Mucosa of stomach (tissue), 1 donor: ENCODE measurements around the gene MGAT5B.
"Not testable (repeated sequence)": the region's sequence is repeated elsewhere in the genome, so short reads cannot be mapped to it uniquely, and the experiment has no call there.

Experiments
- H3K27me3 ChIP-seq: one replicate; pipeline ENCODE4 v1.7.0; 2013; ENCODE audit warnings: mild to moderate bottlenecking, low read length; ENCODE audit not compliant: control insufficient read depth, insufficient read depth
- H3K36me3 ChIP-seq: one replicate; pipeline ENCODE4 v1.7.0; 2013; ENCODE audit warnings: low read length; ENCODE audit not compliant: control insufficient read depth, insufficient read depth
- H3K4me1 ChIP-seq: one replicate; pipeline ENCODE4 v1.7.0; 2013; ENCODE audit warnings: mild to moderate bottlenecking, low read length; ENCODE audit not compliant: control insufficient read depth, insufficient read depth
- H3K4me3 ChIP-seq: one replicate; pipeline ENCODE4 v1.7.0; 2013; ENCODE audit warnings: low read length
- H3K9ac ChIP-seq: one replicate; pipeline ENCODE4 v1.7.0; 2013; ENCODE audit warnings: mild to moderate bottlenecking, low read length, moderate library complexity
- H3K9me3 ChIP-seq: one replicate; pipeline ENCODE4 v1.7.0; 2013; ENCODE audit warnings: mild to moderate bottlenecking, low read length, moderate library complexity; ENCODE audit not compliant: control insufficient read depth
- donor health status: Pancreatic carcinoma.

The MGAT5B gene

DNA sequence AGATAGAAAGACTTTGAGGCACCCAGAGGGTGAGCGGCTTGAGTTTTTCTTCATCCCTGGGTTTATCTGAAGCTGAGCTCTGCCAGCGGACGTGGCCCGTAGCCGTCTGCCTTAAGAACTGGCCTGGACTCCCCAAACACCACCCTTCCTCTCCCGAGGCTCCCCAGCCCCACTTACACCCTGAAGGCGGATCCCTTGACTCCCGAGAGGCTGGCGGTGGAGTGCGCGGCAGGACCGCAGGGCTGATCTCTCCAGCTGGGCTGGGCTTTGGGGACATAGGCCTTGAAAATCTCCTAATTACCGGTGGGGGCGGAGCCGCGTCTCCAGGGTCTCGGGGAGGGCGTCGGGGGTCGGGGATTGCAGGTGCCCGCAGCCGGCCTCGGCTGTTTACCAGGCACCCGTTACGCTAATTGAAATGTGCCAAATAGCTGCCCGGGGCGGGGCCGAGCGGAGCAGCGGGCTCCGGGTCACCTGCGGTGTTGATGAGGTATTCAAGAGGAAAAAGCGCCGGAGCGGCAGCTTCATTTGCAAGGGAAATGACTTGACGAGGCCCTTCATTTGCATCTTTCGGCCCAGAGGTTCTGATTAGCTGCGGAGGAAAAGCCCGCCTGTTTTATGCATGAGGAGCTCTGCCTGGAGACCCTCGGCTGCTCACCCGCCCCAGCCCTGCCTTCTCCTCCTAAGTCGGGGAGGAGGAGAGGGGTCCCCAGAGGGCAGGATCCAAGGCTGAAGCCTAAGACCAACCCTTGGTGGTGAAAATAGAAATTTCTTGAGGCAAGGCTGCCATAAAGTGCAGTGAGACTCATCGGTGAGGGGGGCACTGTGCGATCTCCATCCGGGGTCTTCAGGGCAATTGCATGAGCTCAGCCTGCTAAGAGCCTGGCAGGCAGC, 100.7 kb downstream of the MGAT5B start:
- H3K9me3 ChIP-seq = no peaks in the 10 kb centered on the region
- H3K9ac ChIP-seq = no peak overlapping the region
- H3K4me1 ChIP-seq = peaks cover 3% of the 10 kb centered on the region
- no peak overlapping the region for H3K4me3 ChIP-seq
- H3K36me3 ChIP-seq = no peaks in the 10 kb centered on the region
- peaks cover 42% of the 10 kb centered on the region for H3K27me3 ChIP-seq

DNA sequence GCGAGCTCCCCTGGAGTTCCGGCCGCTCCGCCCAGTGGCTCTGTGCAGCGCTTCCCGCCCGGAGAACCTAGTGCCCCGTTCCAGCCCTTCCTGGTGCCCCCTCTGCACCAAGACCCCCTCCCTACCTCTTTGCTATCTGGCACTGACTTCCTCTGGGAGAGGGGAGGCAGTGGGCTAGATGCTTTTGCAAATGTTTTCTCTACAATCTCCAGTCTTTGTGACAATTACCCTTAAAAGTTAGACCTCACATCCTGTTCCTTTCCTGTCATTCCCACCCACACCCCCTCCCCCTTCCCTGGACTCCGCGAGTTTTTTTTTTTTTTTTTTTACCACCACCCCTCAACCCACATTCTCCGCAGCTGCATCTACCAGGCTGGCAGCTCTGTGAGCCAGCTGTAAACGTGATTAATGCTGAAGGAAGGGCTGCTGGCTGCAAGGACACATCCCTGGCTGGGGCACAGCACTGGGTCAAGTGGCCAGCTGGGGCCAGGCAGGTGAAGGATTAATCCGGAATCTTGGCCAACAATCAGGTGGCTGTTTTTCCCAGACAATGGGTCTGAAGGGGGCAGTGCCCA, 101.5 kb downstream of the MGAT5B start:
- no peak overlapping the region for H3K4me3 ChIP-seq
- H3K27me3 ChIP-seq = peaks cover 39% of the 10 kb centered on the region
- peaks cover 3% of the 10 kb centered on the region for H3K4me1 ChIP-seq
- no peaks in the 10 kb centered on the region for H3K36me3 ChIP-seq
- no peaks in the 10 kb centered on the region for H3K9me3 ChIP-seq
- H3K9ac ChIP-seq = no peak overlapping the region

DNA sequence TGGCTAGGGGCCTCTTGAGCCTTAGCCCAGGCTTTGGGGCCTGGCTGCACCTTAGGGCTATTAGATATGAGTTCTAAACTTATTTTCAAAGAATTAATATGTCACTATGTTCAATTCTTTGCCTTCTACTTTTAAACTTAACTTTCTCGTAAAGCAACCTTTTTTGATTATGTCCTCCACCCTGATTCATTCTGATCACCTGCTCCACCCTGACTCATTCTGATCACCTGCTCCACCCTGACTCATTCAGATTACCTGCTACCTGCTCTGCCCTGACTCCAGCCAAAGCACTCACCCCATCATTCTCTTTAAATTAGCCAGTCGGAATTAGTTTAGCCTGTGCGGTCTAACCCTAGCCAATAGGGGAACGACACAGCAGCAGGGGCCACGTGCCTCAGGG, 102.0 kb downstream of the MGAT5B start:
- not testable (repeated sequence) for H3K4me3 ChIP-seq, H3K4me1 ChIP-seq, H3K36me3 ChIP-seq, H3K9me3 ChIP-seq, H3K9ac ChIP-seq
- peaks cover 39% of the 10 kb centered on the region for H3K27me3 ChIP-seq

DNA sequence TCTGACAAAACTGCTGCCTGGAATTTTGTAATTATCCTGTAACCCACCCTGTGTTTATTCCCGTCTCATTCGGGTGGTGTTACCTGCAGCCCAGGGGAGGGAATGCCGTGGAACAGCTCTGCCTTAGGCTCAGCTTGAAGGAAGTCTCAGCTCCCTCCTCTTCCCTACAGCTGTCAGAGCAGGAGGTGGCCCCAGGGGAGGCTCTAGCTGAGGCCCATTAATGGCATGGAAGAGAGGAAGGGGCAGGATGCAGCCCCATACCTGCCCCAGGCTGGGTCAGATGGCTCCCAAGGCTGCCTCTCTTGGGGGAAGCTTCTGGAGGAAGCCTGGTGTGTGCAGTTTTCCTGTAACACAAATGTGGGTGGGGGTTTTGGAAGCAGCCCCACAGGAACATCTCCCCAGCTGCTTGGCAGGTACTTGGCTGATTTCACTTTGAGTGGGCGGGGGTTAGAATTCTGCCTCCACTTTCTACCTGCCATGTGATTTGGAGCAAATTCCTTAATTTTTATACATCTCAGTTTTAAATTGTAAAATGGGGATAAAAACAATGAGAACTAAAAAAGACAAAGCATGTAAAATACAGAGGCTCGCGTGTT, 103.9 kb downstream of the MGAT5B start:
- H3K9me3 ChIP-seq = no peaks in the 10 kb centered on the region
- H3K9ac ChIP-seq = no peak overlapping the region
- peaks cover 3% of the 10 kb centered on the region for H3K4me1 ChIP-seq
- H3K27me3 ChIP-seq = peaks cover 32% of the 10 kb centered on the region
- no peak overlapping the region for H3K4me3 ChIP-seq
- H3K36me3 ChIP-seq = no peaks in the 10 kb centered on the region

DNA sequence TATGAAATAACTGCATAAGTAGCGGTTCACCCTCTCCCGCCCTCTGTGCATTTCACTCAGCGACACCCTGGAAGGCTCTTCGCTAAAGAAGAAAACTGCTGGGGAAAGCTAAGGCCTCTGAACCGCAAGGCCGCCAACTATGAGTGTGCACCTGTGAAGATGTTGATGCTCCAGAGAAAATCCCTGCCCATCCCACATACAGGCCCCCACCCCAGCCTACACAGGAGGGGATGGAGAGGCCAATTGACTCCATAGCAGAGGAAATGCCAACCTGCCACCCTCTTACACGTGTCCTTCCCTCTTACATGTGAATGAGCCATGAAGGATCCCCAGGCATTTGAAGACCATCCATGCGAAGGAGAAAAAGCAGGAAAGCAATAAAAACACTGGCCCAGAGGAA, 104.8 kb downstream of the MGAT5B start:
- Histone ChIP-seq H3K4me3 (no peak overlapping the region), H3K36me3 (no peaks in the 10 kb centered on the region), H3K9me3 (no peaks in the 10 kb centered on the region), H3K4me1 (peaks cover 3% of the 10 kb centered on the region), H3K27me3 (peaks cover 23% of the 10 kb centered on the region), H3K9ac (no peak overlapping the region)

DNA sequence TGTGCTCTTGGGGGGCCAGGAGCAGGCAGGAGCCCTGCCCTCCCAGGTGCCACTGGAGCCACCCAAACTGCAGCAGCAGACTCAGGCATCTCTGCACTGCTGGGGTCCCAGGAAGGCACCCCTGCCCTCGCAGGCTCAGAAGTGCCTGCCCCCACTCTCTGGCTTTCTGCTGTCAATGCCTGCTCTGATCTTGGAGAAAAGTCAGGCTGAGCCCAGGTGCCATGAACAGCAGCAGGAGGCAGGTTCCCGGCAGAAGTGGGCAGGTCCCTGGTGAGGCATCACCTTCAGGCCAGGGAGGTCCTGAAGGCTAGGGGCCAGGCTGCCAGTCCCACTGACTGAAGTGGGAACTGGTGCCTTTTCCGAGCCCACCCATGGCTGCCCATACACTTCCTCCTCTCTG, 106.5 kb downstream of the MGAT5B start:
- Histone ChIP-seq H3K27me3 (peaks cover 7% of the 10 kb centered on the region), H3K9ac (no peak overlapping the region), H3K4me3 (no peak overlapping the region), H3K4me1 (no peaks in the 10 kb centered on the region), H3K36me3 (no peaks in the 10 kb centered on the region), H3K9me3 (no peaks in the 10 kb centered on the region)

DNA sequence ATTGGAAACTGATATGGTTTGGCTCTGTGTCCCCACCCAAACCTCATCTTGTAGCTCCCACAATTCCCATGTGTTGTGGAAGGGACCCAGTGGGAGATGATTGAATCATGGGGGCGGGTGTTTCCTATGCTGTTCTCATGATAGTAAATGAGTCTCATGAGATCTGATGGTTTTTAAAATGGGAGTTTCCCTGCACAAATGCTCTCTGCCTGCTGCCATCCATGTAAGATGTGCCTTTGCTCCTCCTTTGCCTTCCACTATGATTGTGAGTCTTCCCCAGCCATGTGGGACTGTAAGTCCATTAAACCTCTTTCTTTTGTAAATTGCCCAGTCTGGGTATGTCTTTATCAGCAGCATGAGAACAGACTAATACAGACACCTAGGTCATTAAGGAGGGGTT, 109.8 kb downstream of the MGAT5B start:
- not testable (repeated sequence) for H3K9me3 ChIP-seq, H3K36me3 ChIP-seq, H3K27me3 ChIP-seq, H3K4me1 ChIP-seq, H3K4me3 ChIP-seq, H3K9ac ChIP-seq

DNA sequence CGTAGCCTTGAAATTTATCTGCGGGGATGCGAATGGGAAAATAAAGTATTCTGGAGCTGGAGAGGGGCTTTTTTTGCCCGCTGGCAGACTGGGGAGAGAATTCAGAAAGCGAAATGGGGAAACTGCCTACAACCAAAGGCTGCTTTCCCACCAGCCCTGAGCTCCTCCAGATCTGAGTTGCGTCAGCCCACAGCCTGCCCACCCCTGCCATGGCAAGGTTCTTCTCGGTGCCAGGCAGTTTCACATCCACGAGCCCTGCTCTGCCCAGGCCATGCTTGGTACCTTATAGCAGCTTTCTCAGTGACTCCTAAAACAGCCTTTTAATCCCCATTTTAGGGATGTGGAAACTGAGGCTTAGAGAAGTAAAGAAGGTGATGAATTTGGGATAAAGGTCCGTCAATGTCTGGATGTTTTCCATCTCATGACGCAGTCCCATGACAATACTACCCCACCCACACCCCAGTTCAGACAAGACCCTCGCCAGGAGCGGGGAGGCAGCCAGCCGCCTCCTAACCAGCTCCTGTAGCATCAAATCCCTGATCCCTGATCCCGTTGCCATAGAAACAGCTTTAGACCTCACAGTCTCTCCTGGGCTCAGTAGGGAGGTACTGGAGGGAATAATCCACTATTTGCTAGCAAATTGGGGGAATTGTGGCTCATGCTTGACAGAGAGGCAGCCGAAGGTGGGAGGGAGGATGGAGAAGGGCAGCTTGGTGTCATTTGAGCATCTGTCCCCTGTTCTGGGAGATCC, 113.5 kb downstream of the MGAT5B start:
- no peaks in the 10 kb centered on the region for H3K4me1 ChIP-seq
- peaks cover 5% of the 10 kb centered on the region for H3K27me3 ChIP-seq
- no peak overlapping the region for H3K9ac ChIP-seq
- no peaks in the 10 kb centered on the region for H3K9me3 ChIP-seq
- no peaks in the 10 kb centered on the region for H3K36me3 ChIP-seq
- H3K4me3 ChIP-seq = no peak overlapping the region

DNA sequence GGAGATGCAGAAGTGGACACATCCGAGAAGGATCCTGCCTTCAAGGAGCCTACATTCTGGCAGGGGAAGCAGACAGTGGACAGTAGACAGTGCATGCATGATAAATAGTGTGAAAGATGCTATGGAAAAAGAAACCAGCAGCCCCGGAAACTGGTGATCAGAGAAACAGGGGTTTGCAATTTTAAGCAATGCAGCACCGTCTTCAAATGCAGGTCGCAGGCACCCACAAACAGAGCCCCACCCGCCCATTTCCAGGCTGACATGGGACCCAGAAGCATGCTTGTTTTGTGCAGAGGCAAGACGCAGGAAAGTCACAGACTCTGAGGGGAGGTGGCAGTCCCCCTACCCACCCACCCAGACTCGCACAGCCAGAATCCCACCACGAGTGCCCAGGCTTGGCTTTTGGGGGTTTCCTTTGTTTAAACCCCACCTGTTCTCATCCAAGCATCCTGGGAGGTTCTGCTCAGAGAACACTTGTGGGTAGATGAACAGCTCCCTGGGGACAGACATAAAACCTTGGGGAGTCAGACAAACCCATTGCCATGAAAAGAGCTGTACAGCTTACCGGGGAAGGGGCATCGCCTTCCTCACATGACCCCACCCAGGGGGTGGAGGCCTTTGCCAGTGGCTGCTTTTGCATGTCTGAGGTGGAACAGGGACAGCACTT, 114.3 kb downstream of the MGAT5B start:
- H3K4me1 ChIP-seq = no peaks in the 10 kb centered on the region
- no peaks in the 10 kb centered on the region for H3K9me3 ChIP-seq

DNA sequence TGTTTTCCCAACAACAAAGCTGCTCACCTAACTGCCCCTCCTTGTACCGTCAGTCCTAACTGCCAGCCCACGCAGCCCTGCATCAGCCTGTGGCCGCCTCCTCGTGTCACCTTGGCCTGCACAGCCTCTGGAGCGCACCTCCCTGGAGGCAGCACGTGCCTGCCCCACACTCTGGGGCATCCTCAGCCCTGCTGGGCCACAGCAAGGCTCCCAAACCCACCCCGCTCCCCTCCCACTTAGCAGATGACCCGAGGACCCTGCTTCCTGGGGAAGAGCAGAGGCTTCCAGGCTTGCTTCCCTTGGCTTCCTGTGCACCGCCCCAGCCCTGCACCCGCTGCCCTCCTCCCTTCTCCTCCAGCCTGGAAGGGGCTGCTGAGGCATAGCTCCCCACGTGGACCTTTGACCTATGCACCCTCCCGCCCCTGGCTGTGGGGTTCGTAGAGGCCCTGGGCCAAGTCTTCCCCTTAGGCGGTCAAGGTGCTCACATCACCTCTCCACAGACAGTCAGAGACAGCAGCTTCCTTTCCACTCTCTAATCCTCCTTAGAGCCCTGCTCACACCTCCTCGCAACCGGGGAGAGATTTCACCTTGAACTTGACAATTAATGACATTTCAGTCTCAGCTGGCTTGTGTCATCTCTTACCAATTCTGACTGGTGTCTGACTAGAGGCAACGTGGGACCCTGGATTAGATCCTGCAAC, 115.0 kb downstream of the MGAT5B start:
- H3K9ac ChIP-seq = no peak overlapping the region
- no peaks in the 10 kb centered on the region for H3K9me3 ChIP-seq
- no peaks in the 10 kb centered on the region for H3K36me3 ChIP-seq
- H3K4me3 ChIP-seq = no peak overlapping the region
- H3K27me3 ChIP-seq = peaks cover 5% of the 10 kb centered on the region
- no peaks in the 10 kb centered on the region for H3K4me1 ChIP-seq

More for the DNA sequence above, 114.3 kb downstream of the MGAT5B start:
- H3K9ac ChIP-seq = no peak overlapping the region
- no peak overlapping the region for H3K4me3 ChIP-seq
- H3K27me3 ChIP-seq = peaks cover 5% of the 10 kb centered on the region
- no peaks in the 10 kb centered on the region for H3K36me3 ChIP-seq

DNA sequence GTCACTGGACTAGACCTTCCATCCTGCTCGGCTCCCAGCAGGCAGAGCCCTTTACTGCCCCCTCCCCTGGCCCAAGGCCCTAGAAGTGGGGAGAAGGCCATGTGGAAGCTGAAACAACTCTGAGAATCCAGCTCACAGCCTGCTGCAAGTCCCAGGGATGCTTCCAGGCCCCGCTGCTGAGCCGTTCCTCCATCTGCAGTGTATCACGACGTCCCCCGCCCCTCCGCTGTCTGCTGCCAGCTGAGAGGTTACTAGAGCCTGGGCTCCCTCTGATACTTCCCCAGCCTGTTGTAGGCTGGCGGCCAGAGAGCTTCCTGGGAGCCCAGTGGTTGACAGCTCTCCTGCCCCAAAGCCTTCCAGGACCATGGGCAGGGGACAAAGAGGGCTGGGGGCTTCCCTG, 118.2 kb downstream of the MGAT5B start:
- Histone ChIP-seq H3K27me3 (peaks cover 5% of the 10 kb centered on the region), H3K9ac (no peak overlapping the region), H3K4me1 (no peaks in the 10 kb centered on the region), H3K36me3 (no peaks in the 10 kb centered on the region), H3K9me3 (no peaks in the 10 kb centered on the region), H3K4me3 (no peak overlapping the region)
